Keratinocyte (primary cell): ENCODE data around the gene PAGE4.

Source experiments
- CTCF ChIP-seq, 3 experiments: IDR thresholded peaks in 1 of 3; conservative IDR thresholded peaks in 1 of 3; optimal IDR thresholded peaks in 1 of 3; 2 replicates in 2 of 3; 3 replicates in 1 of 3; pipeline versions ENCODE3 to v1.5.1; 2011; ENCODE audit warnings: low read length in 3 of 3, mild to moderate bottlenecking in 3 of 3, moderate library complexity in 2 of 3, control low read depth in 1 of 3, inconsistent platforms in 1 of 3; ENCODE audit not compliant: insufficient read depth in 2 of 3; ENCODE audit errors: extremely low read depth in 1 of 3
- EZH2 ChIP-seq: IDR thresholded peaks from one replicate; pipeline ENCODE4 v1.6.1; 2012; ENCODE audit warnings: inconsistent platforms, mild to moderate bottlenecking, low read length, moderate library complexity

GRCh38 chrX:49846522-49846921, 17.4 kb downstream of the PAGE4 start:
- no peak for TF ChIP-seq CTCF (optimal IDR thresholded peaks at IDR 0.05 in 1 of 3, IDR thresholded peaks at IDR 0.05 in 1 of 3, conservative IDR thresholded peaks at IDR 0.05 in 1 of 3; ENCODE audit: extremely low read depth in 1 of 3, insufficient read depth in 2 of 3, low read length in 3 of 3)
- no peak for TF ChIP-seq EZH2
